ENCODE measurements around the gene FAR2.

DNA sequence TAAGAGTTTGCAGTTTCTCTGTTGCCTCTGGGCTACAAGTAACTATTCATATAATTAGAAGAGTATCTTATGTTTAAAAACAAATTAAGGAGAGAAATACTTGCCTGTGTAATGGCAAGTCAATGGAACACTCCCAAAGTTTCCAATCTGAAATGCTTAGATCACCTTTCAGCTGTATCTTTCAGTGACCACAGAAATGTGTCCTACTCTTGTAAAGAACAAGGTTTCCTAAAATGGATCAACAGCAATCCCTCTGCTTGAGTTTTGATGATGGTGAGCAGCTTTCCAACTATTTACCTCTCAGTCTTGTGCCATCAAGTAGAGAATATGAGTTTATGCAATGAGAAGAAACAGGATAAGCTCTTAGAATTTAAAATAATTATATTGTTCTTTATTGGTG, 139.0 kb downstream of the FAR2 start:
- TF ChIP-seq EZH2 (IDR thresholded peaks at IDR 0.05; ENCODE audit: borderline replicate concordance, low read length): no peak
- TF ChIP-seq, protein P1, sequence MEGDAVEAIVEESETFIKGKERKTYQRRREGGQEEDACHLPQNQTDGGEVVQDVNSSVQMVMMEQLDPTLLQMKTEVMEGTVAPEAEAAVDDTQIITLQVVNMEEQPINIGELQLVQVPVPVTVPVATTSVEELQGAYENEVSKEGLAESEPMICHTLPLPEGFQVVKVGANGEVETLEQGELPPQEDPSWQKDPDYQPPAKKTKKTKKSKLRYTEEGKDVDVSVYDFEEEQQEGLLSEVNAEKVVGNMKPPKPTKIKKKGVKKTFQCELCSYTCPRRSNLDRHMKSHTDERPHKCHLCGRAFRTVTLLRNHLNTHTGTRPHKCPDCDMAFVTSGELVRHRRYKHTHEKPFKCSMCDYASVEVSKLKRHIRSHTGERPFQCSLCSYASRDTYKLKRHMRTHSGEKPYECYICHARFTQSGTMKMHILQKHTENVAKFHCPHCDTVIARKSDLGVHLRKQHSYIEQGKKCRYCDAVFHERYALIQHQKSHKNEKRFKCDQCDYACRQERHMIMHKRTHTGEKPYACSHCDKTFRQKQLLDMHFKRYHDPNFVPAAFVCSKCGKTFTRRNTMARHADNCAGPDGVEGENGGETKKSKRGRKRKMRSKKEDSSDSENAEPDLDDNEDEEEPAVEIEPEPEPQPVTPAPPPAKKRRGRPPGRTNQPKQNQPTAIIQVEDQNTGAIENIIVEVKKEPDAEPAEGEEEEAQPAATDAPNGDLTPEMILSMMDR (conservative IDR thresholded peaks at IDR 0.05 in 1 of 2, IDR thresholded peaks at IDR 0.05 in 1 of 2; ENCODE audit: extremely low read depth in 1 of 2, insufficient read depth in 1 of 2, low read depth in 1 of 2, low read length in 2 of 2): no peak
